Mucosa of rectum (tissue), 2 donors: Measurements from ENCODE around the gene CNFN.

Experiments used
- H3K27ac ChIP-seq, 2 donors: one replicate each; pipeline ENCODE4 v1.7.0; 2013; ENCODE audit warnings: inconsistent platforms in 2 of 2, low read depth in 2 of 2, low read length in 2 of 2
- H3K27me3 ChIP-seq, 2 donors: one replicate each; pipeline ENCODE4 v1.7.0; 2013; ENCODE audit warnings: low read length in 2 of 2; ENCODE audit not compliant: control insufficient read depth in 2 of 2, insufficient read depth in 2 of 2
- H3K36me3 ChIP-seq, 2 donors: one replicate each; pipeline ENCODE4 v1.7.0; 2013; ENCODE audit warnings: low read length in 2 of 2; ENCODE audit not compliant: control insufficient read depth in 2 of 2, insufficient read depth in 2 of 2
- H3K4me1 ChIP-seq, 2 donors: one replicate each; pipeline ENCODE4 v1.7.0; 2013; ENCODE audit warnings: low read length in 2 of 2, mild to moderate bottlenecking in 1 of 2; ENCODE audit not compliant: control insufficient read depth in 2 of 2, insufficient read depth in 2 of 2
- H3K4me3 ChIP-seq, 2 donors: one replicate each; pipeline ENCODE4 v1.7.0; 2013; ENCODE audit warnings: low read length in 2 of 2
- H3K9ac ChIP-seq, 2 donors: one replicate each; pipeline ENCODE4 v1.7.0; 2013; ENCODE audit warnings: low read length in 2 of 2, low read depth in 1 of 2, mild to moderate bottlenecking in 1 of 2
- H3K9me3 ChIP-seq, 2 donors: one replicate each; pipeline ENCODE4 v1.7.0; 2013; ENCODE audit warnings: low read length in 2 of 2; ENCODE audit not compliant: control insufficient read depth in 2 of 2
- donor health status: healthy.
- donor health status: Normal muscosa, but diverticular disease.

Gene CNFN

GRCh38 chr19:42378225-42379215, 11.6 kb downstream of the CNFN start:
- no peaks in the 10 kb centered on the region for H3K9me3 ChIP-seq
- no peak overlapping the region for H3K9ac ChIP-seq
- no peak overlapping the region for H3K27ac ChIP-seq
- H3K27me3 ChIP-seq = peaks cover 8 to 15% of the 10 kb centered on the region in 2 donors
- H3K36me3 ChIP-seq = peaks cover 0 to 12% of the 10 kb centered on the region in 2 donors
- H3K4me1 ChIP-seq = no peaks in the 10 kb centered on the region
- no peak overlapping the region for H3K4me3 ChIP-seq

- Histone ChIP-seq H3K4me1 (no peaks in the 10 kb centered on the region), H3K4me3 (no peak overlapping the region), H3K27ac (no peak overlapping the region), H3K9ac (no peak overlapping the region), H3K9me3 (no peaks in the 10 kb centered on the region), H3K36me3 (peaks cover 0 to 12% of the 10 kb centered on the region in 2 donors), H3K27me3 (peaks cover 4 to 8% of the 10 kb centered on the region in 2 donors)
These were observed 13.9 kb downstream of the CNFN start for GRCh38 chr19:42376177-42376555.

GRCh38 chr19:42375415-42376176, 14.5 kb downstream of the CNFN start:
- Histone ChIP-seq H3K9ac (no peak overlapping the region), H3K27me3 (peaks cover under 1 to 4% of the 10 kb centered on the region in 2 donors), H3K4me1 (no peaks in the 10 kb centered on the region), H3K27ac (no peak overlapping the region), H3K4me3 (no peak overlapping the region), H3K36me3 (peaks cover 0 to 15% of the 10 kb centered on the region in 2 donors), H3K9me3 (no peaks in the 10 kb centered on the region)

- Histone ChIP-seq H3K27me3 (no peaks in the 10 kb centered on the region), H3K4me3 (no peak overlapping the region), H3K4me1 (no peaks in the 10 kb centered on the region), H3K9ac (no peak overlapping the region), H3K36me3 (peaks cover 0 to 15% of the 10 kb centered on the region in 2 donors), H3K27ac (no peak overlapping the region), H3K9me3 (no peaks in the 10 kb centered on the region)
These were observed 15.2 kb downstream of the CNFN start for GRCh38 chr19:42374826-42375376.

- Histone ChIP-seq H3K4me3 (no peak overlapping the region), H3K27me3 (no peaks in the 10 kb centered on the region), H3K36me3 (peaks cover 0 to 14% of the 10 kb centered on the region in 2 donors), H3K27ac (no peak overlapping the region), H3K9me3 (no peaks in the 10 kb centered on the region), H3K4me1 (no peaks in the 10 kb centered on the region), H3K9ac (no peak overlapping the region)
These were observed 19.4 kb downstream of the CNFN start for GRCh38 chr19:42370626-42371175.

- Histone ChIP-seq H3K4me3 (no peak overlapping the region), H3K36me3 (peaks cover 0 to 11% of the 10 kb centered on the region in 2 donors), H3K9ac (no peak overlapping the region), H3K9me3 (no peaks in the 10 kb centered on the region), H3K4me1 (no peaks in the 10 kb centered on the region), H3K27me3 (no peaks in the 10 kb centered on the region), H3K27ac (no peak overlapping the region)
These were observed 20.0 kb downstream of the CNFN start for GRCh38 chr19:42370068-42370520.

- H3K36me3 ChIP-seq = peaks cover 0 to 5% of the 10 kb centered on the region in 2 donors
- H3K27ac ChIP-seq = no peak overlapping the region
These were observed 20.5 kb downstream of the CNFN start for GRCh38 chr19:42369433-42370067.

GRCh38 chr19:42368765-42369164, 21.3 kb downstream of the CNFN start:
- Histone ChIP-seq H3K9me3 (peaks cover 0 to 3% of the 10 kb centered on the region in 2 donors), H3K4me3 (no peak overlapping the region), H3K27me3 (no peaks in the 10 kb centered on the region), H3K36me3 (peaks cover 6 to 8% of the 10 kb centered on the region in 2 donors), H3K4me1 (no peaks in the 10 kb centered on the region), H3K9ac (no peak overlapping the region), H3K27ac (no peak overlapping the region)

More at GRCh38 chr19:42369433-42370067, 20.5 kb downstream of the CNFN start:
- H3K4me1 ChIP-seq = no peaks in the 10 kb centered on the region
- no peaks in the 10 kb centered on the region for H3K27me3 ChIP-seq
- no peak overlapping the region for H3K4me3 ChIP-seq
- no peaks in the 10 kb centered on the region for H3K9me3 ChIP-seq
- no peak overlapping the region for H3K9ac ChIP-seq

GRCh38 chr19:42368360-42368759, 21.7 kb downstream of the CNFN start:
- Histone ChIP-seq H3K27ac (no peak overlapping the region), H3K9me3 (peaks cover 0 to 3% of the 10 kb centered on the region in 2 donors), H3K4me3 (no peak overlapping the region), H3K27me3 (no peaks in the 10 kb centered on the region), H3K4me1 (no peaks in the 10 kb centered on the region), H3K9ac (no peak overlapping the region), H3K36me3 (peaks cover 8 to 12% of the 10 kb centered on the region in 2 donors)
